Endodermal cell (in vitro differentiated cells): Measurements from ENCODE around the gene ZNF765. TPM values are rescaled to one million over a fixed set of nuclear protein-coding genes. Genes with fewer than 3 reads are reported as not detected.
A peak's percentile ranks its signal among the peaks of the same experiment; 100 is the strongest.
"Not testable (repeated sequence)": the region's sequence is repeated elsewhere in the genome, so short reads cannot be mapped to it uniquely, and the experiment has no call there.

ENCODE experiments used
- DNase-seq: peaks from one replicate; pipeline ENCODE4 v3.0.0-alpha.2; 2017
- H3K27ac ChIP-seq: 2 replicates; pipeline ENCODE4 v1.5.1; 2013; ENCODE audit warnings: mild to moderate bottlenecking, low read depth, low read length, moderate library complexity
- H3K27me3 ChIP-seq: 2 replicates; pipeline ENCODE4 v1.6.1; 2013; ENCODE audit warnings: mild to moderate bottlenecking, low read length, moderate library complexity; ENCODE audit not compliant: insufficient read depth, control insufficient read depth, poor library complexity, severe bottlenecking
- H3K36me3 ChIP-seq: 2 replicates; pipeline ENCODE4 v1.7.0; 2013; ENCODE audit warnings: mild to moderate bottlenecking, low read length, moderate library complexity; ENCODE audit not compliant: control insufficient read depth, insufficient read depth
- H3K4me1 ChIP-seq: one replicate; pipeline ENCODE4 v1.7.0; 2013; ENCODE audit warnings: low read length; ENCODE audit not compliant: control insufficient read depth, insufficient read depth
- H3K4me3 ChIP-seq: 2 replicates; pipeline ENCODE4 v1.5.1; 2013; ENCODE audit warnings: mild to moderate bottlenecking, low read length, moderate library complexity
- H3K9ac ChIP-seq: 2 replicates; pipeline ENCODE4 v1.6.1; 2013; ENCODE audit warnings: mild to moderate bottlenecking, low read length, moderate library complexity; ENCODE audit not compliant: poor library complexity, severe bottlenecking; ENCODE audit errors: extremely low read depth
- H3K9me3 ChIP-seq: 2 replicates; pipeline ENCODE4 v1.6.1; 2013; ENCODE audit warnings: mild to moderate bottlenecking, low read length, moderate library complexity; ENCODE audit not compliant: control insufficient read depth
- H3K27ac Mint-ChIP-seq: 2 replicates; pipeline ENCODE4 v1.8.0; 2020; ENCODE audit warnings: mixed read lengths
- H3K27me3 Mint-ChIP-seq: 2 replicates; pipeline ENCODE4 v1.8.0; 2021; ENCODE audit warnings: mild to moderate bottlenecking, mixed read lengths; ENCODE audit not compliant: insufficient read depth
- H3K36me3 Mint-ChIP-seq: 2 replicates; pipeline ENCODE4 v1.8.0; 2020; ENCODE audit warnings: low read depth, mixed read lengths
- H3K4me1 Mint-ChIP-seq: 2 replicates; pipeline ENCODE4 v1.8.0; 2020; ENCODE audit warnings: mixed read lengths
- H3K4me3 Mint-ChIP-seq: 2 replicates; pipeline ENCODE4 v1.8.0; 2020; ENCODE audit warnings: mild to moderate bottlenecking, moderate library complexity, mixed read lengths
- H3K9me3 Mint-ChIP-seq: 2 replicates; pipeline ENCODE4 v1.8.0; 2020; ENCODE audit warnings: mild to moderate bottlenecking, mixed read lengths
- WGBS, 2 experiments: methylation state at CpG; one replicate each; pipeline versions ENCODE4 v1.1.5 to v1.1.7; 2013; ENCODE audit warnings: missing lambda C conversion rate in 2 of 2, mixed read lengths in 1 of 2; ENCODE audit not compliant: insufficient coverage in 1 of 2, insufficient read length in 1 of 2; 5-methylcytosine and 5-hydroxymethylcytosine counted together
- total RNA-seq, 2 donors: library from RNA; stranded (reverse); fragmentation: NEBNext Ultra II Directional in 1 of 2; extraction: Animal tissue kit (Norgen Biotek cat#: 25700) in 1 of 2; gene quantifications; 2 replicates in 1 of 2; 3 replicates in 1 of 2; pipeline ENCODE4 v1.2.1, GENCODE V29; 2021
- TF ChIP-seq, protein P1 (sequence below): fragments of 200-600 bp; sonication (generic); conservative IDR thresholded peaks from 2 replicates; pipeline ENCODE4 v1.5.0; 2021; ENCODE audit warnings: antibody characterized with exemption, mild to moderate bottlenecking

ZNF765 gene
- total RNA-seq, 2 donors from 2014 or later, result 30.1 to 35.9 TPM

DNA sequence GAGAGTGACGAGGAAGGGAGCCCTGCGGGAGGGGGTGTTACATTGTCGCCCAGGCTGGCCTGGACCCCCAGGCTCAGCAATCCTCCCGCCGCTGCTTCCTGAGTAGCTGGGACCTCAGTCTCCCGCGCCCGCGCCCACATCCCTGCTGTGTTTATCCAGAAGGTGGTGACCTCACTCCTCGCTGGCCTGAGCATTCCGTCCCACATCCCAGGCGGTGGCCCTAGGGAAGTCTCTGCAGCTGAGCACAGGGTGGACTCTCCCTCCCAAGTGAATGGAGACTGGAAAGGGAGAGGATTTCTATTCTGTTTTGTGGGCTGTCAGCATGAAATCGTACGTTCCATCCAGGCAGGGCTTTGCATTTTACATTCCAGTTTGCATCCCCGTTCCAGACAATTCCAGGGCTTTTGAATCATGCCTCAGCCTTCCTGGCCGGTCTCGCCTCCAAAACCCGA lies 401 bp upstream of the ZNF765 start:
- Histone ChIP-seq H3K27ac (peak overlapping the region; percentile 86), H3K4me1 (no peaks in the 10 kb centered on the region)
- peak; percentile 89 for DNase-seq

DNA sequence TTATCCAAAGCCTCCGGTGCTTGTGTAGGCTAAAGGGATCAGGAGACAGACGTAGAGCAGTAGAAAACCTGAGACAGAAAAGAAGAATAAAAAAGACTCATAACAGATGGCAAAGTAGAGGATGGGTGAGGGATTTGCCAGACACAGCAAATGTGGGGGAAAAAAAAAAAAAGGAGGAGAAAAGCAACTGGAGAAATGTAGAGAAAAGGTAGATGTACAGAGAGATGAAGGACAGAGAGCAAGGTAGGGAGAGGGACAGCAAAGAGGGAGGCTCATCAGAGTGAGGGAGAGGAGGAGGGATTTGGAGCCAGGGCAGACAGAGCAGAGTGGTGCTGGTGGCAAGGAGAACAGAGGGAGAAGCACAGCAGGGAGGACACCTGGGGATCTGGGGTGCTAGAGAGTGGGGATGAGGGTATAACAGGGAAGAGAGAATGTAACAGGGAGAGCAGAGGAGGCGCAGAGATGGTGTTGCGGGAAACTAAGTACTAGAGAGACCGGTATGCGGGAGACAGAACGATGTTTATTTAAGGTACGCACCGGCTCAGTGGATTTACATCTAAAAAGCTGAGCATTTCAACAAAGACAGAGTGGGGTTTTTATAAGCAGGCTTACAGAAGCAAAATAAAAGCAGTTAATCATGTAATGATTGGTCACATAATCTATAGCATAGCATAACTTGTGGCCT lies 1.0 kb downstream of the ZNF765 start:
- 10 to 11% methylated on average over 8 to 9 of the region's 9 CpGs for WGBS, 2 experiments
- Histone ChIP-seq H3K9ac (peak overlapping the region; percentile 75), H3K36me3 (peaks cover 29% of the 10 kb centered on the region), H3K9me3 (peaks cover 12% of the 10 kb centered on the region), H3K4me3 (peak overlapping the region; percentile 96)
- not testable (repeated sequence) for H3K9me3 Mint-ChIP-seq, H3K4me1 ChIP-seq, H3K27me3 ChIP-seq, H3K27me3 Mint-ChIP-seq, DNase-seq, H3K27ac ChIP-seq
- H3K36me3 Mint-ChIP-seq, result peaks cover 27% of the 10 kb centered on the region
- H3K4me1 Mint-ChIP-seq, result peaks cover 22% of the 10 kb centered on the region
- H3K4me3 Mint-ChIP-seq, result peak overlapping the region; percentile 98
- peak overlapping the region; percentile 97 for H3K27ac Mint-ChIP-seq

More for the DNA sequence above, 401 bp upstream of the ZNF765 start:
- Mint-ChIP-seq H3K27ac (peak overlapping the region; percentile 97), H3K27me3 (no peaks in the 10 kb centered on the region), H3K36me3 (peaks cover 15% of the 10 kb centered on the region), H3K4me3 (peak overlapping the region; percentile 98), H3K9me3 (peaks cover 15% of the 10 kb centered on the region), H3K4me1 (peaks cover 22% of the 10 kb centered on the region)
- Histone ChIP-seq H3K27me3 (no peaks in the 10 kb centered on the region), H3K9ac (peak overlapping the region; percentile 75), H3K9me3 (peaks cover 7% of the 10 kb centered on the region), H3K4me3 (peak overlapping the region; percentile 96), H3K36me3 (peaks cover 15% of the 10 kb centered on the region)
- TF ChIP-seq, protein P1, sequence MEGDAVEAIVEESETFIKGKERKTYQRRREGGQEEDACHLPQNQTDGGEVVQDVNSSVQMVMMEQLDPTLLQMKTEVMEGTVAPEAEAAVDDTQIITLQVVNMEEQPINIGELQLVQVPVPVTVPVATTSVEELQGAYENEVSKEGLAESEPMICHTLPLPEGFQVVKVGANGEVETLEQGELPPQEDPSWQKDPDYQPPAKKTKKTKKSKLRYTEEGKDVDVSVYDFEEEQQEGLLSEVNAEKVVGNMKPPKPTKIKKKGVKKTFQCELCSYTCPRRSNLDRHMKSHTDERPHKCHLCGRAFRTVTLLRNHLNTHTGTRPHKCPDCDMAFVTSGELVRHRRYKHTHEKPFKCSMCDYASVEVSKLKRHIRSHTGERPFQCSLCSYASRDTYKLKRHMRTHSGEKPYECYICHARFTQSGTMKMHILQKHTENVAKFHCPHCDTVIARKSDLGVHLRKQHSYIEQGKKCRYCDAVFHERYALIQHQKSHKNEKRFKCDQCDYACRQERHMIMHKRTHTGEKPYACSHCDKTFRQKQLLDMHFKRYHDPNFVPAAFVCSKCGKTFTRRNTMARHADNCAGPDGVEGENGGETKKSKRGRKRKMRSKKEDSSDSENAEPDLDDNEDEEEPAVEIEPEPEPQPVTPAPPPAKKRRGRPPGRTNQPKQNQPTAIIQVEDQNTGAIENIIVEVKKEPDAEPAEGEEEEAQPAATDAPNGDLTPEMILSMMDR, result no peak
- 0 to 12% methylated on average over 3 to 18 of the region's 18 CpGs for WGBS, 2 experiments

DNA sequence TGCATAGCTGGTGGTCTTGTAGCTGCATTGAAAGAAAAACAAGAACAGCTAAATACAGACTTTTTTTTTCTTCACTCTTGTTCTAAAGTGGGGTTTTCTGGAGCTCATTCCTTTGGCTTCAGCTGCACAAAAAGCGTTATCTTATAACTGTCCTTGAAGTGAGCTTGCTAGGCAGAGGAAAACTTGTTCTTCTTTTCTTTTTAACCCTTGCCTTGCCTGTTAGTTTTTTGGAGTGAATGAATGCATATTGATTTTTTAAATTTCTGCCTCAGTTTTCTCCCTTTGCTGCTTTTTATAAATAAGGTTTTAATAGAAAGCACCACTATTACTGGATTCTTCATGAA lies 1.5 kb downstream of the ZNF765 start:
- Mint-ChIP-seq H3K4me3 (peak overlapping the region; percentile 98), H3K27ac (no peak overlapping the region), H3K27me3 (no peaks in the 10 kb centered on the region), H3K36me3 (peaks cover 29% of the 10 kb centered on the region), H3K9me3 (no peaks in the 10 kb centered on the region), H3K4me1 (peaks cover 22% of the 10 kb centered on the region)
- Histone ChIP-seq H3K27ac (no peak overlapping the region), H3K4me3 (peak overlapping the region; percentile 96), H3K36me3 (peaks cover 32% of the 10 kb centered on the region), H3K4me1 (no peaks in the 10 kb centered on the region), H3K27me3 (no peaks in the 10 kb centered on the region), H3K9ac (no peak overlapping the region), H3K9me3 (peaks cover 10% of the 10 kb centered on the region)
- TF ChIP-seq, protein P1, result no peak
- no peak for DNase-seq
- 21% methylated on average over 1 of the region's 1 CpG; no CpG with 5 or more reads in 1 of the 2 experiments for WGBS, 2 experiments

DNA sequence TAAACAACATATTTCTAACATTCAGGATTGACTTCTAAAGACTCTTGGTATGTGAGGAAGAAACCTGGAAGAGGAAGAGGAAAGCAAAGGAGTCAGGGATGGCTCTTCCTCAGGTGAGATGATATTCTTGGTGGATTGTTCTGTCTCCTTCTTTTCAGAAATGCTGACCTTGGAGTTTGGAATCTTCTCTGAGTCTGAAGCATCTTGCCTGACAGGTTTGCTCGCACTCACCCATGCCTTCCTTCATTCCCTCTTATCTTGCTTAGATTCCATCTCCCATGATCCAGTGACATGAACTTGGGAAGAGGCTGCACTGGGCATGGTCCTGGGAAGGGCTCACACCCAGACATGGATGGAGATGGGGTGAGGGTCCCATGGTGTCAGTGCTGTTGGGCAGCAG lies 3.0 kb downstream of the ZNF765 start:
- WGBS, 2 experiments, result 89% methylated on average over 1 of the region's 1 CpG; no CpG with 5 or more reads in 1 of the 2 experiments
- H3K36me3 Mint-ChIP-seq, result peaks cover 43% of the 10 kb centered on the region

More for the DNA sequence above, 3.0 kb downstream of the ZNF765 start:
- not testable (repeated sequence) for H3K27me3 Mint-ChIP-seq, H3K9me3 Mint-ChIP-seq, H3K27me3 ChIP-seq, H3K27ac Mint-ChIP-seq, H3K4me3 Mint-ChIP-seq, H3K4me1 ChIP-seq, H3K4me3 ChIP-seq, H3K9ac ChIP-seq, DNase-seq, H3K27ac ChIP-seq
- H3K36me3 ChIP-seq, result peaks cover 45% of the 10 kb centered on the region
- peaks cover 22% of the 10 kb centered on the region for H3K4me1 Mint-ChIP-seq
- peaks cover 16% of the 10 kb centered on the region for H3K9me3 ChIP-seq
